GM18517 (cell line): ENCODE data around the gene ARRDC1.
"Not testable (repeated sequence)": the region's sequence is repeated elsewhere in the genome, so short reads cannot be mapped to it uniquely, and the experiment has no call there.

Experiments
- ATAC-seq: cut with Tn5 transposase; IDR thresholded peaks from one replicate; pipeline ENCODE4 v1.9.1; 2021; ENCODE audit warnings: mild to moderate bottlenecking, moderate library complexity; ENCODE audit not compliant: unreplicated experiment

ARRDC1 gene

DNA sequence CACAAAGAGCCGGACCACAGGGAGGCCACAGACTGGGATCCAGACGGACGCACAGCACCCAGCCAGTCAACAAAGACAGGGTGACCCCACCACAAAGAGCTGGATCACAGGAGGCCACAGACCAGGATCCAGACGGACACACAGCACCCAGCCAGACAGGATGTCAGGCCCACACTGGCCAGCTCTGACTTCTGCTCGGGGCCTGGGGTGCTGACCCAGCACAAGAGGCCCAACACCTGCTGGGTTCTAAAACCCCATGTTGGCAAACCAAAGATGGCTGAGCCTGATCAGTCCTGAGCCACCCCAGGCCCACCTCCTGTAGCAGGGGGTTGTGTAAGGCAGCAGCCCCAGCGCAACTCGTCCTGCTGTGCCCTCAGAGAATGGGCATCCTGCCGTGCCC is 21.5 kb upstream of the ARRDC1 start:
- ATAC-seq: no peak

GRCh38 chr9:137586854-137587253 is 18.6 kb upstream of the ARRDC1 start:
- ATAC-seq: no peak

- no peak for ATAC-seq
Measured at GRCh38 chr9:137588311-137588710, 17.2 kb upstream of the ARRDC1 start.

GRCh38 chr9:137588891-137589290 is 16.6 kb upstream of the ARRDC1 start:
- ATAC-seq: no peak

DNA sequence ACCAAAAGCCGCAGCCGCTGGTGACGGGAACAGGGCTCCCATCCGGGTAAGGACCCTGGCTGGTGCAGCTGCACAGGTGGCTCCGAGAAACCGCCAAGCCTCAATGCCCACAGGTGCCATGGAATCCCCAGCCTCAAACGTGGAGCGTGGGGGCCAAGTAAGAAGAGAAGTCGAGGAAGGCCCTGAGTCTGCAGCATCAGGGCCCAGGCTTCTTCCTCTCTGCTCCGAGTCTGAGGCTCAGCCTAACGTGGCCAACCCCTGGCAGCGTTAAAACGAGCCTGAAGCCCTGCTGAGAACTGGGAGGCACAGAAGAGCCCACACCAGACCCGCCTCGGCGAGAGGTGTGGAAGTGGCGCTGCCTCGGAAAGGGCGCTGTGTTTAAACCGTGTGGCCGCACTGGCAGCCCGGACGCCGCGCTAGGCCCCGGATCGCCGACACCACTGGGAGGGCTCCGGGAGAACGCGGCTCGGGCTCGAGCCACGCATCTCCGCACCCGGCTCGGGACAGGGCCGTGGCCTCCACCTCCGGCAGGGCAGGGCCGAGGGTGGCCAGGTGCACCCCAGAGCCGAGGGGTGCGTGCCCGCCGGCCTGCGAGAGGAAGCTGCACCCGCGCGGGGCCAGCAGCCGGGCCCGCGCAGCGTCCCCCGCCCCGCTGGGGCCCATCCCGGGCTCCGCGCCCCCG is 15.9 kb upstream of the ARRDC1 start:
- ATAC-seq: peak; percentile 5

- ATAC-seq: peak; percentile 18
Measured at GRCh38 chr9:137590123-137590468, 15.4 kb upstream of the ARRDC1 start.

DNA sequence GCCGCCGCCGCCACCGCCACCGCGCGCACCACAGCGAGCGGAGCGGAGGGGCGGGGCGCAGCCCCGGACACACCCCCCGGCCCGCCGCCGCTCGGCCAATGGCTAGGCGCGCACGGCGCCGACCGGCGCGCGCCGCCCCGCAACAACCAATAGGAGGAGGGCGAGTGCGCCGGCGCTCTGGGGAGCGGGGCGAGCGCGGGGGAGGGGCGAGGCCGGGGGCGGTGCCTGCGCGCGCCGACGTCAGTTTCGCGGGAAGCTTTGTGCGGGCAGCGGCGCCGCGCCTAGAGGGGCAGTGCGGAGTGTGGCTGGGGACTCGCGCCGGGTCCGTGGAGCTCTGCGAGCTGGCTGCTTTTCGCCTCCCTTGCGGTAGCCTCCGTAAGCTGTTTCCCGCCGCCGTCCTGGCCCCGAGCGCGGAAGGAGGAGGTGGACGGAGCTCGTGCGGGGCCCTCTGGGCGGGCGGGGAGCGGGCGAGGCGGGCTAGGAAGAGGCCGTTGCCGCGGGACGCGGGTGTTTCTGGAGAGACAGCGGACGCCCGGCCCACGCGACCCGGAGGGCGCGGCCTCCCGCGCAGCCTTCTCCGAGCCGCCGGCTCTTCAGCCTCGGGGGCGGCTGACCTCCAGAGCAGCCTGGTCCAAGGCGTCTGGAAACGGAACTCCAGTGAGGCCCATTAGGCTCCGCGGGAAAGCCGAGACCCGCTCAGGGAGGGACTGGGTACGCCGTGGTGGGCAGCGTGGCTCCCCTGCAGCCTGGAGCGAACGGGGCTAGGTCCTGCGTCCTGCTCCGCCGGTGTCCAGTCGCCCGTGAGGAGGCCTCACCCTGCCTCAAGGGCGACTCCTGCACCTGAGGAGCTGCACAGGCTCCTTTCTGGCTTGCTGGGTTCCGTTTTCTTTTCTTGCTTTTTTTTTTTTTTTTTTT is 14.8 kb upstream of the ARRDC1 start, which contains the start of gene ZMYND19:
TSS of gene ZMYND19 (minus strand) at position 44 of the 915 bp plus-strand sequence. CDS start 249 bp downstream, outside the sequence.
- ATAC-seq: peak; percentile 66

DNA sequence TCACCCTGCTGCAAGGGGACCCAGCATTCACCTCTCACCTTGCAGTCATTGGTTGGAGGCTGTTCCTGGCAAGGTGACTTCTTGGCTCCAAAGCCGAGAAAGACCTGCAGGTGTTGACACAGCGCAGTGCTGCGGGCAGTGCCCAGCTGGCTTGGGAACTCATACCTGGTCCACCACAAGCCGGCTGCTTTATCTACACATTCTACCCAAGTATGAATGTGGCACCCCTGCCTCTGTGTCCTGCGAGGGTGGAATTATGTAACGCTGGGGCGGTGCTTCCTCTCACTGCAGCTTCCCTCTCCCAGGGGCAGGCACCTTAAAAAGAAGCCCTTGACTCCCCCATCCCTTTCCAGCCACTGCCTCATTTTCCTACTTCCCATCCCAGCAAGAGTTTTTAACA is 12.7 kb upstream of the ARRDC1 start:
- ATAC-seq: no peak

- ATAC-seq: no peak
Measured at GRCh38 chr9:137593176-137593575, 12.3 kb upstream of the ARRDC1 start.

DNA sequence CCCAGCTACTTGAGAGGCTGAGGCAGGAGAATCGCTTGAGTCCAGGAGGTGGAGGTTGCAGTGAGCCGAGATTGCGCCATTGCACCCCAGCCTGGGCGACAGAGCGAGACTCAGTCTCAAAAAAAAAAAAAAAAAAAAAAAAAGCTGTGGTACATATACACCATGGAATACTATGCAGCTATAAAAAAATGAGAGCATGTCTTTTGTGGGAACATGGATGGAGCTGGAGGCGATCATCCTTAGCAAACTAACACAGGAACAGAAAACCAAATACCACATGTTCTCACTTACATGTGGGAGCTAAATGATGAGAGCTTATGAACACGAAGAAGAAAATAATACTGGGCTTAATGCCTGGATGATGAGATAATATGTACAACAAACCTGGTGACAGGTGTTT is 8.9 kb upstream of the ARRDC1 start:
- not testable (repeated sequence) for ATAC-seq

GRCh38 chr9:137598943-137599342 is 6.5 kb upstream of the ARRDC1 start:
- ATAC-seq: no peak

DNA sequence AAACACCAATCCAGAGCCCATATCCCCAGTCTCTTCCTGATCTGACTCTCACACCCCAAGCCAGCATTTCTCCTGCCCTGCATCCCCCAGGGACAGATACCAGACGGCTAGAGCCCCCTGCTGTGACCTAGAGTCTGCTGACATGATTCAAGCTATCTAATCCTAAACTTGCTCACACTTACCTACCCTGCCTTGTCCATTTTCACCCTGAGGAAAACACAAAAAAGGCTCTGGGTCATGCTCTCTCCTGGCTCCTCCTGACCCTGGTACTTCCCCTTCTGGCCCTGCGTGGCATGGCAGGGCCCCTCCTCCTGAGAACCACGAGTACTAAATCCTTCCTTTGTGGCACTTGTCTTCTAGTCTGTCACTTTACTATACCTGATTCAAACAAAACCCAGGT is 2.8 kb upstream of the ARRDC1 start:
- no peak for ATAC-seq

GRCh38 chr9:137603879-137604278 is 1.6 kb upstream of the ARRDC1 start:
- ATAC-seq: no peak

GRCh38 chr9:137604345-137605086 is 970 bp upstream of the ARRDC1 start:
- no peak for ATAC-seq

DNA sequence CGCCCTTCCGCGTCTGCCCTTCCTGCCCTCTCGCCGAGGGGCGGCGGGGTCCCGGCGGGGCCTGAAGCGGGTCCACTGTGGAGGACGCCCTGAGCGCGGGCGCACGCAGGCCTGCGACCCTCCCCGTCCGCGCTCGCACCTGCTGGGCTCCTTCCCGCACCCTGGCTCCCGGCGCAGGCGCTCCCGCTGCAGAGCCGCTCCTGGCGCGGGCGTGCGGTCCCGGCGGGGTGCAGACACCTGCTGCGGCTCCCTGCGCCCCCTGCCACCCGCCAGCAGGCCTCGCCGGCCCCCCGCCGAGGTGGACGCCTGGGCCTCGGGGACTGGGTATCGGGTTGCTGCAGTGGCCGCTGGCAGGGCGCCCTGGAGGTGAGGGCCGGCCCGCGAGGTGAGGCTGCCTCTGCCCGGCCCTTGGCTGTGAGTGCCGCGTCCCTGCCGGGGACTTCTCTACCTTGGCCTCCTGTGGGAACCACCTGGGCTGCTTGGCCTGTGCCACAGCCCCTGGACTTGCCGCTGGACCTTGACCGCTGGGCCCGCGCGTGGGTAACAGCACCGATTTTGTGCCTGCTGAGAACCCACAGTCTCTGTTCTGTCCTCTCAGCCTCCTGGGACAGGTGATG is 627 bp downstream of the ARRDC1 start:
- no peak for ATAC-seq

DNA sequence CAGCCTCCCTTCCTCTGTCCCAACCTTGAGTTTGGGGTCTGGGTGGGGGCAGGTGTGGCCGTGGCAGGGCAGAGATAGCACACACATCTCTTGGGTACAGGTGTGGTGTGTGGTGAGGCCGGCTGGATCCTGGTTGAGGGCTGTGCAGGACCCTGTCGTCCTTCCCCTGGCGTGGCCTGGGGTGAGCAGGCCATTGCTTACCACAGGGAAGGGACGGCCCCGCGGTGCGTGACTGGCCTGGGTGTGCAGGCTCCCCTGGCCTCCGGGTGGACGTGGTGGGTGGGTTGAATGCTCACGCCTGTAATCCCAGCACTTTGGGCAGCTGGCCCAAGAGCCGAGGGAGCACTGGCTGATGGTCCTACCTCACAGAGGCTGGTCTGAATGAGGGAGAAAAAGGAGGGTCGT is 1.2 kb downstream of the ARRDC1 start:
- no peak for ATAC-seq

DNA sequence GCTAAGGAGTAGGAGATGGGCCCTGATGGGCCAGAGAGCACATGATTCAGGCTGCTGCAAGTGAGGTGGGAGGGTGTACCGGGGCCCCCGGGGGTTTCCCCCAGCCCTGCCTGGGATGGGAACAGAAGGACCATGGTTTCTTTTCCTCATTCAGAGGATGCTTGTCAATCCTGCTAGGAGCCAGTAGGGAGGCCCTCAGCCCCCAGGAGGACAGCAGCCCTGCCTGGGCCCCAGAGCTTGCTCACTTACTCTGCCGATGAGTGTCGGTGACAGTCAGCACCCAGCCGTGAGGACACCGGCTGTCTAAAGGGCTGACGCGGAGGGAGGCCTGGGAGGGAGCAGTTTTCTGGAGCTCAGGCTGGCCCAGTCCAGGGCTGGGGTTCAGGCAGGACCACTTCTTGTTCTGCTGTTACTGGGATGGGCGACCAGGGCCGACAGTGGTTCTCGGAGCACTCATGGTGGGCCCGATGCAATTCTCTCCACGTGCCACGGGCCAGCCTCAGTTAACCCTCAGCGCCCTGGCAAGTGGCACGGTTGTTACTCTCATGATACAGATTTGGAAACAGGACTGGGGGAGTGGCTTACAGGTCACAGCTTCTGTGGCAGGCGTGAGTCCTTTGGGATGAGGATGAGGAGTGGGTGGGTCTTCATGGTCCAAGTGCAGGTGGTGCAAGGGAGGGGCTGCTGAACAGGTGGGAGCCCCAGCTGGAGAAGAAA is 1.8 kb downstream of the ARRDC1 start:
- ATAC-seq: no peak

- no peak for ATAC-seq
Measured at GRCh38 chr9:137610944-137611343, 5.5 kb downstream of the ARRDC1 start.

GRCh38 chr9:137611623-137612609 is 6.4 kb downstream of the ARRDC1 start:
- ATAC-seq: no peak
